T-helper 9 cell (primary cell): ENCODE results near the gene CLDN8.

ENCODE experiments used
- DNase-seq: peaks from one replicate; pipeline ENCODE4 v3.0.0-alpha.2; 2020

CLDN8 gene

GRCh38 chr21:30200000-30200399, 15.9 kb downstream of the CLDN8 start:
- no peak for DNase-seq

GRCh38 chr21:30194701-30195299, 21.1 kb downstream of the CLDN8 start:
- no peak for DNase-seq

- DNase-seq, result no peak
Measured at GRCh38 chr21:30193201-30193600, 22.7 kb downstream of the CLDN8 start.

- no peak for DNase-seq
Measured at GRCh38 chr21:30190554-30190953, 25.3 kb downstream of the CLDN8 start.

- no peak for DNase-seq
Measured at GRCh38 chr21:30189773-30190172, 26.1 kb downstream of the CLDN8 start.

- DNase-seq, result no peak
Measured at GRCh38 chr21:30186242-30186641, 29.7 kb downstream of the CLDN8 start.

GRCh38 chr21:30168086-30168485, 47.8 kb downstream of the CLDN8 start:
- no peak for DNase-seq

GRCh38 chr21:30166705-30167104, 49.2 kb downstream of the CLDN8 start, which contains the start of gene CLDN17:
Gene CLDN17, minus strand, starts transcription at chr21:30166805. Its CDS starts 188 bp downstream, at chr21:30166617.
- no peak for DNase-seq

- no peak for DNase-seq
Measured at GRCh38 chr21:30166171-30166570, 49.7 kb downstream of the CLDN8 start.

- DNase-seq, result no peak
Measured at GRCh38 chr21:30164796-30165195, 51.1 kb downstream of the CLDN8 start.
